Measurements from ENCODE around the gene USH1C. TPM values are rescaled to one million over a fixed set of nuclear protein-coding genes. Genes with fewer than 3 reads are reported as not detected.

The USH1C gene
- total and polyA plus RNA-seq, 2 of the 13 experiments (the other 11 are each of a cell fraction or from before 2014, with no cell fraction given), result not detected

DNA sequence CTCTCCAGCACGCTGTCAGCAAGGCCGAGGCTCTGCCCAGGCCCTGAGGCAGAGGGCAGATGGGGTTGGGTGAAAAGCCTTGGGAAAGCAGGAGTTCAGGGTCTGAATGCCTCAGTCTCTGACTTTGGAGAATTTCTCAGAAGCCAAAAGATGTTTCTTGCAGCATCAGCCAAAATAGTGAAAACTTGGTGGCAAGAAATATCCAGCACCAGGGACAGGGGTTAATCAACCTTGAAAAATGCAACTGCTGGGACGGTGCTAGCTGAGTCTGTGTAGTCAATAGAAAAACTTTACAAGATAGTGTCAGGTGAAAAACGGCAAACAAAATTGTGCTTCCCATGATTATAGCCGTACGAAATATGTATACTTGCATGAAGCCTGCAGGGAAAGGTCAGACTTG lies 66.1 kb downstream of the USH1C start:
- no TSS peak for BruUV-seq (replicated peaks)
- ATAC-seq, result no peak
- TF ChIP-seq ZNF768 (CRISPR knock-in tag; IDR thresholded peaks at IDR 0.05), result no peak
- 0 out of 2 replicates have a peak, but pooled peaks have one; percentile 33 for TF ChIP-seq MIER2 (CRISPR knock-in tag; IDR thresholded peaks at IDR 0.05)
- peak in 1 of 2 experiments; percentile 82; a peak in 3 of 4 replicates for TF ChIP-seq REST (IDR thresholded peaks at IDR 0.05; ENCODE audit: borderline replicate concordance in 1 of 2, low read depth in 1 of 2, low read length in 2 of 2)
- Histone ChIP-seq H4K20me1 (ENCODE audit: insufficient read depth, low read length) (no peaks in the 10 kb centered on the region), H3K27me3 (ENCODE audit: control insufficient read depth in 1 of 2, insufficient read depth in 2 of 2, low read length in 2 of 2) (peaks cover 5 to 51% of the 10 kb centered on the region in 2 experiments), H3K4me2 (ENCODE audit: low read depth, low read length) (no peak overlapping the region), H3K79me2 (ENCODE audit: insufficient read depth, low read length) (no peaks in the 10 kb centered on the region), H2AFZ (ENCODE audit: low read length) (no peak overlapping the region), H3K9ac (ENCODE audit: insufficient read depth, low read depth, low read length) (no peak overlapping the region), H3K4me3 (replicated peaks in 1 of 3; ENCODE audit: insufficient read depth in 1 of 3, low read depth in 2 of 3, low read length in 3 of 3) (no peak overlapping the region), H3K27ac (ENCODE audit: extremely low read length, insufficient read depth, low read length) (no peak overlapping the region), H3K4me1 (ENCODE audit: insufficient read depth, low read length) (no peaks in the 10 kb centered on the region), H3K36me3 (replicated peaks in 1 of 2; ENCODE audit: control insufficient read depth in 1 of 2, insufficient read depth in 2 of 2, low read length in 2 of 2) (no peaks in the 10 kb centered on the region), H3K9me3 (ENCODE audit: low read length) (no peaks in the 10 kb centered on the region)
- in situ Hi-C loops (cut with HindIII; ENCODE audit: extremely low pct_ligation_motif_present, low pct_unique_long_range_greater_than_20kb), result no loop called here
- intact Hi-C loops (cut with micrococcal nuclease; ENCODE audit: unreplicated experiment), result no loop called here
- ChIA-PET CTCF (ENCODE audit: low intra/inter-chr PET ratio, low total read pairs) (no interaction called here), POLR2A (no interaction called here)
- FAIRE-seq, result no peak
- DNase-seq (ENCODE audit: low spot score), result no peak
- 10% methylated on average over 6 of the region's 6 CpGs for WGBS (ENCODE audit: low lambda C conversion rate)

DNA sequence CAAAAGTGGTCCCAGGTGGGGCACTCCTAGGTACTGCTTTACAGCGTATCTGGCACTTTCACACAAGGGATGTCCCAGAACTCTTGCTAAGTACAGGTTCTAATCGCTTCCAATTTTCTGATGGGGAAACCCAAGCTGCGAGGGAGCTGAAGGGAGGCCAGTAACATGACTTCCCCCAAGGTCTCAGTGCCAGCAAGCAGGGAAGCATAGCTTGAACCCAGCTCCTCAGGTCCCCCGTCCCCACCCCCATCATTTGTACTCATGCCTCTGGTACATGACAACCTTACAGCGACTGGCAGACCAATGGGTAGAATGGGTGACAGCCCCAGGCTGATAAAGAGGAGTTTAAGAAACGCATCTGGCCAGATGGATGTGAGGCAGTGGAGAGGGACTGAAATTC lies 66.9 kb downstream of the USH1C start:
- FAIRE-seq, result no peak
- ChIA-PET POLR2A (no interaction called here), CTCF (ENCODE audit: low intra/inter-chr PET ratio, low total read pairs) (no interaction called here)
- no peak overlapping the region for H3K9ac ChIP-seq (ENCODE audit: insufficient read depth, low read depth, low read length)
- no peaks in the 10 kb centered on the region for H3K79me2 ChIP-seq (ENCODE audit: insufficient read depth, low read length)
- H3K27ac ChIP-seq (ENCODE audit: extremely low read length, insufficient read depth, low read length), result no peak overlapping the region
- H3K4me1 ChIP-seq (ENCODE audit: insufficient read depth, low read length), result no peaks in the 10 kb centered on the region
- H4K20me1 ChIP-seq (ENCODE audit: insufficient read depth, low read length), result no peaks in the 10 kb centered on the region
- ATAC-seq, result no peak
- H2AFZ ChIP-seq (ENCODE audit: low read length), result no peak overlapping the region
- no peaks in the 10 kb centered on the region for H3K36me3 ChIP-seq (replicated peaks in 1 of 2; ENCODE audit: control insufficient read depth in 1 of 2, insufficient read depth in 2 of 2, low read length in 2 of 2)
- intact Hi-C loops (cut with micrococcal nuclease; ENCODE audit: unreplicated experiment) (no loop called here), in situ Hi-C loops (cut with HindIII; ENCODE audit: extremely low pct_ligation_motif_present, low pct_unique_long_range_greater_than_20kb) (no loop called here)
- no peak overlapping the region for H3K4me3 ChIP-seq (replicated peaks in 1 of 3; ENCODE audit: insufficient read depth in 1 of 3, low read depth in 2 of 3, low read length in 3 of 3)
- no TSS peak for BruUV-seq (replicated peaks)
- no peak for DNase-seq (ENCODE audit: low spot score)
- TF ChIP-seq ZNF468 (CRISPR knock-in tag; IDR thresholded peaks at IDR 0.05) (no peak), BORCS8-MEF2B (CRISPR knock-in tag; IDR thresholded peaks at IDR 0.05) (no peak), TRIM24 (CRISPR knock-in tag; IDR thresholded peaks at IDR 0.05) (no peak), MAFG (CRISPR knock-in tag; IDR thresholded peaks at IDR 0.05) (no peak), PHF21A (CRISPR knock-in tag; IDR thresholded peaks at IDR 0.05) (no peak), ZNF260 (CRISPR knock-in tag; IDR thresholded peaks at IDR 0.05; ENCODE audit: borderline replicate concordance, low read depth) (no peak)
- TF ChIP-seq, protein P1, sequence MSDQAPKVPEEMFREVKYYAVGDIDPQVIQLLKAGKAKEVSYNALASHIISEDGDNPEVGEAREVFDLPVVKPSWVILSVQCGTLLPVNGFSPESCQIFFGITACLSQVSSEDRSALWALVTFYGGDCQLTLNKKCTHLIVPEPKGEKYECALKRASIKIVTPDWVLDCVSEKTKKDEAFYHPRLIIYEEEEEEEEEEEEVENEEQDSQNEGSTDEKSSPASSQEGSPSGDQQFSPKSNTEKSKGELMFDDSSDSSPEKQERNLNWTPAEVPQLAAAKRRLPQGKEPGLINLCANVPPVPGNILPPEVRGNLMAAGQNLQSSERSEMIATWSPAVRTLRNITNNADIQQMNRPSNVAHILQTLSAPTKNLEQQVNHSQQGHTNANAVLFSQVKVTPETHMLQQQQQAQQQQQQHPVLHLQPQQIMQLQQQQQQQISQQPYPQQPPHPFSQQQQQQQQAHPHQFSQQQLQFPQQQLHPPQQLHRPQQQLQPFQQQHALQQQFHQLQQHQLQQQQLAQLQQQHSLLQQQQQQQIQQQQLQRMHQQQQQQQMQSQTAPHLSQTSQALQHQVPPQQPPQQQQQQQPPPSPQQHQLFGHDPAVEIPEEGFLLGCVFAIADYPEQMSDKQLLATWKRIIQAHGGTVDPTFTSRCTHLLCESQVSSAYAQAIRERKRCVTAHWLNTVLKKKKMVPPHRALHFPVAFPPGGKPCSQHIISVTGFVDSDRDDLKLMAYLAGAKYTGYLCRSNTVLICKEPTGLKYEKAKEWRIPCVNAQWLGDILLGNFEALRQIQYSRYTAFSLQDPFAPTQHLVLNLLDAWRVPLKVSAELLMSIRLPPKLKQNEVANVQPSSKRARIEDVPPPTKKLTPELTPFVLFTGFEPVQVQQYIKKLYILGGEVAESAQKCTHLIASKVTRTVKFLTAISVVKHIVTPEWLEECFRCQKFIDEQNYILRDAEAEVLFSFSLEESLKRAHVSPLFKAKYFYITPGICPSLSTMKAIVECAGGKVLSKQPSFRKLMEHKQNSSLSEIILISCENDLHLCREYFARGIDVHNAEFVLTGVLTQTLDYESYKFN (CRISPR knock-in tag; conservative IDR thresholded peaks at IDR 0.05), result no peak
- H3K9me3 ChIP-seq (ENCODE audit: low read length), result no peaks in the 10 kb centered on the region
- H3K27me3 ChIP-seq (ENCODE audit: control insufficient read depth in 1 of 2, insufficient read depth in 2 of 2, low read length in 2 of 2), result peaks cover 5 to 54% of the 10 kb centered on the region in 2 experiments
- no peak overlapping the region for H3K4me2 ChIP-seq (ENCODE audit: low read depth, low read length)
- WGBS (ENCODE audit: low lambda C conversion rate), result 54% methylated on average over 3 of the region's 6 CpGs
